Body of pancreas (tissue), 4 donors: ENCODE results near the gene FCGR3A.
"Not testable (repeated sequence)": the region's sequence is repeated elsewhere in the genome, so short reads cannot be mapped to it uniquely, and the experiment has no call there.

ENCODE experiments used
- POLR2A ChIP-seq, 3 donors: fragments of 450-650 bp; IDR thresholded peaks; one replicate each; pipeline ENCODE4 v1.6.1; 2016; ENCODE audit warnings: antibody characterized with exemption in 3 of 3, mild to moderate bottlenecking in 2 of 3
- TF ChIP-seq, protein P1 (sequence below), 7 experiments: fragments of 450-650 bp in 4 of 7; fragments of 200-600 bp in 3 of 7; sonication (generic) in 3 of 7; IDR thresholded peaks; one replicate each; pipeline ENCODE4 v1.5.1; 2016 to 2019; ENCODE audit warnings: antibody characterized with exemption in 7 of 7

DNA sequence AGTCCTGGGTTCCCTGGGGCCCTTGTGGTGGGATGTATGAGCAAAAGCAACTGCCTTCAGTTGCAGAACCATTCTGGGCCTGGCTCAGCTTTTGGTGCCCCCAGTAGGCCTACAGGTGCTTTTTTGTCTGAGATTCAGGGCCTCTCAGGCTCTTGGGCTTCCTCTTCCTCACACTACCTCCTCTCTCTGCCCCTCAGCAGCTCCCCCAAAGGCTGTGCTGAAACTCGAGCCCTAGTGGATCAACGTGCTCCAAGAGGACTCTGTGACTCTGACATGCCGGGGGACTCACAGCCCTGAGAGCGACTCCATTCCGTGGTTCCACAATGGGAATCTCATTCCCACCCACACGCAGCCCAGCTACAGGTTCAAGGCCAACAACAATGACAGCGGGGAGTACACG lies 39.7 kb upstream of the FCGR3A start:
- TF ChIP-seq, protein P1, sequence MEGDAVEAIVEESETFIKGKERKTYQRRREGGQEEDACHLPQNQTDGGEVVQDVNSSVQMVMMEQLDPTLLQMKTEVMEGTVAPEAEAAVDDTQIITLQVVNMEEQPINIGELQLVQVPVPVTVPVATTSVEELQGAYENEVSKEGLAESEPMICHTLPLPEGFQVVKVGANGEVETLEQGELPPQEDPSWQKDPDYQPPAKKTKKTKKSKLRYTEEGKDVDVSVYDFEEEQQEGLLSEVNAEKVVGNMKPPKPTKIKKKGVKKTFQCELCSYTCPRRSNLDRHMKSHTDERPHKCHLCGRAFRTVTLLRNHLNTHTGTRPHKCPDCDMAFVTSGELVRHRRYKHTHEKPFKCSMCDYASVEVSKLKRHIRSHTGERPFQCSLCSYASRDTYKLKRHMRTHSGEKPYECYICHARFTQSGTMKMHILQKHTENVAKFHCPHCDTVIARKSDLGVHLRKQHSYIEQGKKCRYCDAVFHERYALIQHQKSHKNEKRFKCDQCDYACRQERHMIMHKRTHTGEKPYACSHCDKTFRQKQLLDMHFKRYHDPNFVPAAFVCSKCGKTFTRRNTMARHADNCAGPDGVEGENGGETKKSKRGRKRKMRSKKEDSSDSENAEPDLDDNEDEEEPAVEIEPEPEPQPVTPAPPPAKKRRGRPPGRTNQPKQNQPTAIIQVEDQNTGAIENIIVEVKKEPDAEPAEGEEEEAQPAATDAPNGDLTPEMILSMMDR (IDR thresholded peaks at IDR 0.05) = not testable (repeated sequence)
- not testable (repeated sequence) for TF ChIP-seq POLR2A (IDR thresholded peaks at IDR 0.05)
